ENCODE results near the gene C2orf72.

Gene C2orf72

DNA sequence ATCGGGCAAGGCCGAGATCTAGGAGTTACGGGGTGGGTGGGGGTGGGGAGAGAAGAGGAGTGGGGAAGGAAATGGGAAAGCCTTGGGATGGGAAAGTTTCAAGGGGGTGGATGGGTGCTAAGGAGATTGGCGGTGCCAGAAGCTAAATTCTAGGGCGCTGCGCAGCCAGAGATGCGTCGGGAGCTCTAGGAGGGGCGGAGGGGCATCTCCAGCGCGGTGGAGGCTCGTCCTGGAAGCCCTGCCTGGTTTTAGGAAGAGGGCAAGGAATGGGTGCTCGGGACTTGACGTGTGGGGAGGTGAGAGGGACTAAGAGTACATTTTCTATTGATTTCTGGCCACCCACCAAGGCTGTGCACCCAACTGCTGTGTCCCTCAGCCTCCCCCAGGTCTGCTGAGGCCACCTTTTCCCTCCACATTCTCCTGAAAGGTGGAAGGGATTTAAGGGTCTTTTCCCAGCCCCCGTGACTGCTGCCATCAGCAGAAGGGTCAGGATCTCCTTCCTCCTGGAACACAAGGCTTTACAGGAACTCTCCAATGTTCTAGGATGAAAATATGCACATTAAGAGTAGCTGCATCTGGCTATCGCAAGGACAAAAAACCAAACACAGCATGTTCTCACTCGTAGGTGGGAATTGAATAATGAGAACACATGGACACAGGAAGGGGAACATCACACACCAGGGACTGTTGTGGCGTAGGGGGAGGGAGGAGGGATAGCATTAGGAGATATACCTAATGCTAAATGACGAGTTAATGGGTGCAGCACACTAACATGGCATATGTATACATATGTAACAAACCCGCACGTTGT lies 1.4 kb downstream of the C2orf72 start:
- no peak overlapping the region for H3K9ac ChIP-seq (ENCODE audit: low read depth, low read length, poor library complexity, severe bottlenecking)
- H3K4me3 ChIP-seq (ENCODE audit: low read length, poor library complexity, severe bottlenecking), result no peak overlapping the region
- no peaks in the 10 kb centered on the region for H3K36me3 ChIP-seq (ENCODE audit: insufficient read depth, low read length)
- H3K4me1 ChIP-seq (ENCODE audit: insufficient read depth, low read length, poor library complexity, severe bottlenecking), result no peaks in the 10 kb centered on the region
- H3K9me3 ChIP-seq (ENCODE audit: insufficient read depth, low read depth, low read length), result no peaks in the 10 kb centered on the region
- TF ChIP-seq, protein P1, sequence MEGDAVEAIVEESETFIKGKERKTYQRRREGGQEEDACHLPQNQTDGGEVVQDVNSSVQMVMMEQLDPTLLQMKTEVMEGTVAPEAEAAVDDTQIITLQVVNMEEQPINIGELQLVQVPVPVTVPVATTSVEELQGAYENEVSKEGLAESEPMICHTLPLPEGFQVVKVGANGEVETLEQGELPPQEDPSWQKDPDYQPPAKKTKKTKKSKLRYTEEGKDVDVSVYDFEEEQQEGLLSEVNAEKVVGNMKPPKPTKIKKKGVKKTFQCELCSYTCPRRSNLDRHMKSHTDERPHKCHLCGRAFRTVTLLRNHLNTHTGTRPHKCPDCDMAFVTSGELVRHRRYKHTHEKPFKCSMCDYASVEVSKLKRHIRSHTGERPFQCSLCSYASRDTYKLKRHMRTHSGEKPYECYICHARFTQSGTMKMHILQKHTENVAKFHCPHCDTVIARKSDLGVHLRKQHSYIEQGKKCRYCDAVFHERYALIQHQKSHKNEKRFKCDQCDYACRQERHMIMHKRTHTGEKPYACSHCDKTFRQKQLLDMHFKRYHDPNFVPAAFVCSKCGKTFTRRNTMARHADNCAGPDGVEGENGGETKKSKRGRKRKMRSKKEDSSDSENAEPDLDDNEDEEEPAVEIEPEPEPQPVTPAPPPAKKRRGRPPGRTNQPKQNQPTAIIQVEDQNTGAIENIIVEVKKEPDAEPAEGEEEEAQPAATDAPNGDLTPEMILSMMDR (conservative IDR thresholded peaks at IDR 0.05; ENCODE audit: low read length), result no peak
- no peak for TF ChIP-seq EZH2phosphoT487 (IDR thresholded peaks at IDR 0.05; ENCODE audit: borderline replicate concordance)
- H3K4me2 ChIP-seq (ENCODE audit: low read depth, low read length, poor library complexity, severe bottlenecking), result no peak overlapping the region
- H3K27me3 ChIP-seq (ENCODE audit: insufficient read depth, low read length, poor library complexity, severe bottlenecking), result no peaks in the 10 kb centered on the region
- H3K9me2 ChIP-seq (replicated peaks; ENCODE audit: low read depth, low read length), result no peaks in the 10 kb centered on the region
- H4K20me1 ChIP-seq (ENCODE audit: insufficient read depth, low read length, poor library complexity, severe bottlenecking), result no peaks in the 10 kb centered on the region
- no peak overlapping the region for H2AFZ ChIP-seq (ENCODE audit: low read length)
- no peaks in the 10 kb centered on the region for H3K79me2 ChIP-seq (ENCODE audit: insufficient read depth, low read length)
- H3F3A ChIP-seq (ENCODE audit: low read depth), result no peaks in the 10 kb centered on the region

- Histone ChIP-seq H3K36me3 (ENCODE audit: insufficient read depth, low read length) (no peaks in the 10 kb centered on the region), H3K9me3 (ENCODE audit: insufficient read depth, low read depth, low read length) (no peaks in the 10 kb centered on the region), H3K27me3 (ENCODE audit: insufficient read depth, low read length, poor library complexity, severe bottlenecking) (no peaks in the 10 kb centered on the region), H3K79me2 (ENCODE audit: insufficient read depth, low read length) (no peaks in the 10 kb centered on the region), H4K20me1 (ENCODE audit: insufficient read depth, low read length, poor library complexity, severe bottlenecking) (no peaks in the 10 kb centered on the region), H3K9me2 (replicated peaks; ENCODE audit: low read depth, low read length) (no peaks in the 10 kb centered on the region), H3K9ac (ENCODE audit: low read depth, low read length, poor library complexity, severe bottlenecking) (no peak overlapping the region), H3K4me3 (ENCODE audit: low read length, poor library complexity, severe bottlenecking) (no peak overlapping the region), H2AFZ (ENCODE audit: low read length) (no peak overlapping the region), H3K4me1 (ENCODE audit: insufficient read depth, low read length, poor library complexity, severe bottlenecking) (no peaks in the 10 kb centered on the region), H3F3A (ENCODE audit: low read depth) (no peaks in the 10 kb centered on the region), H3K4me2 (ENCODE audit: low read depth, low read length, poor library complexity, severe bottlenecking) (no peak overlapping the region)
- TF ChIP-seq EZH2phosphoT487 (IDR thresholded peaks at IDR 0.05; ENCODE audit: borderline replicate concordance), result no peak
- TF ChIP-seq, protein P1 (conservative IDR thresholded peaks at IDR 0.05; ENCODE audit: low read length), result no peak
Measured at GRCh38 chr2:231039294-231039664, 2.0 kb downstream of the C2orf72 start.

GRCh38 chr2:231039821-231040364 lies 2.6 kb downstream of the C2orf72 start:
- H3K9me3 ChIP-seq (ENCODE audit: insufficient read depth, low read depth, low read length), result no peaks in the 10 kb centered on the region
- H3K4me1 ChIP-seq (ENCODE audit: insufficient read depth, low read length, poor library complexity, severe bottlenecking), result no peaks in the 10 kb centered on the region
- H3K4me3 ChIP-seq (ENCODE audit: low read length, poor library complexity, severe bottlenecking), result no peak overlapping the region
- H3K4me2 ChIP-seq (ENCODE audit: low read depth, low read length, poor library complexity, severe bottlenecking), result no peak overlapping the region
- TF ChIP-seq, protein P1 (conservative IDR thresholded peaks at IDR 0.05; ENCODE audit: low read length), result no peak
- no peak for TF ChIP-seq EZH2phosphoT487 (IDR thresholded peaks at IDR 0.05; ENCODE audit: borderline replicate concordance)
- H2AFZ ChIP-seq (ENCODE audit: low read length), result 0 out of 2 replicates have a peak overlapping the region, but pooled peaks have one; percentile 20
- H3F3A ChIP-seq (ENCODE audit: low read depth), result no peaks in the 10 kb centered on the region
- no peaks in the 10 kb centered on the region for H3K36me3 ChIP-seq (ENCODE audit: insufficient read depth, low read length)
- no peaks in the 10 kb centered on the region for H4K20me1 ChIP-seq (ENCODE audit: insufficient read depth, low read length, poor library complexity, severe bottlenecking)
- no peaks in the 10 kb centered on the region for H3K27me3 ChIP-seq (ENCODE audit: insufficient read depth, low read length, poor library complexity, severe bottlenecking)
- no peak overlapping the region for H3K9ac ChIP-seq (ENCODE audit: low read depth, low read length, poor library complexity, severe bottlenecking)
- H3K9me2 ChIP-seq (replicated peaks; ENCODE audit: low read depth, low read length), result no peaks in the 10 kb centered on the region
- no peaks in the 10 kb centered on the region for H3K79me2 ChIP-seq (ENCODE audit: insufficient read depth, low read length)
